Measurements from ENCODE around the gene IL17RC.
"Not testable (repeated sequence)": the region's sequence is repeated elsewhere in the genome, so short reads cannot be mapped to it uniquely, and the experiment has no call there.

The IL17RC gene

GRCh38 chr3:9916734-9917680 is at the start of gene IL17RC:
TSS of gene IL17RC (plus strand) at chr3:9917098. CDS start at chr3:9917316, 218 bp downstream.
- peak in 46 of 56 donors; percentile 8 to 70 (median 50) for DNase-seq

GRCh38 chr3:9867106-9867505 is 49.8 kb upstream of the IL17RC start:
- no peak for DNase-seq

- DNase-seq, result no peak
Measured at GRCh38 chr3:9869955-9870354, 46.9 kb upstream of the IL17RC start.

GRCh38 chr3:9870978-9871377 is 45.9 kb upstream of the IL17RC start:
- no peak for DNase-seq

GRCh38 chr3:9872067-9872466 is 44.8 kb upstream of the IL17RC start:
- DNase-seq, result not testable (repeated sequence)

- DNase-seq, result no peak
Measured at GRCh38 chr3:9875448-9875847, 41.5 kb upstream of the IL17RC start.

GRCh38 chr3:9876255-9876654 is 40.6 kb upstream of the IL17RC start:
- not testable (repeated sequence) for DNase-seq

GRCh38 chr3:9876991-9877390 is 39.9 kb upstream of the IL17RC start:
- no peak for DNase-seq

- DNase-seq, result no peak
Measured at GRCh38 chr3:9878700-9879099, 38.2 kb upstream of the IL17RC start.

GRCh38 chr3:9879830-9880549 is 36.9 kb upstream of the IL17RC start, which contains the start of gene CIDEC:
TSS of gene CIDEC (minus strand) at chr3:9880253. CDS start at chr3:9878486, 1,767 bp downstream.
- DNase-seq, result no peak

- no peak for DNase-seq
Measured at GRCh38 chr3:9881441-9881840, 35.5 kb upstream of the IL17RC start.

- DNase-seq, result no peak
Measured at GRCh38 chr3:9883706-9884554, 33.0 kb upstream of the IL17RC start.

- DNase-seq, result no peak
Measured at GRCh38 chr3:9884555-9885165, 32.2 kb upstream of the IL17RC start.

GRCh38 chr3:9886328-9886727 is 30.6 kb upstream of the IL17RC start:
- DNase-seq, result no peak

GRCh38 chr3:9887480-9887879 is 29.4 kb upstream of the IL17RC start:
- DNase-seq, result no peak

- no peak for DNase-seq
Measured at GRCh38 chr3:9888540-9888939, 28.4 kb upstream of the IL17RC start.

- no peak for DNase-seq
Measured at GRCh38 chr3:9889405-9889804, 27.5 kb upstream of the IL17RC start.

GRCh38 chr3:9890249-9891071 is 26.4 kb upstream of the IL17RC start, which contains the start of gene JAGN1:
TSS of gene JAGN1 (plus strand) at chr3:9890610. CDS start at chr3:9890723, 113 bp downstream.
- DNase-seq, result peak; percentile 31 to 93 (median 83)

- no peak for DNase-seq
Measured at GRCh38 chr3:9891072-9891622, 25.8 kb upstream of the IL17RC start.
